GM19238 (cell line): Measurements from ENCODE around the gene SNAPC2.
A peak's percentile ranks its signal among the peaks of the same experiment; 100 is the strongest.
"Not testable (repeated sequence)": the region's sequence is repeated elsewhere in the genome, so short reads cannot be mapped to it uniquely, and the experiment has no call there.

Experiments used
- DNase-seq: peaks from one replicate; pipeline ENCODE4 v3.0.0; 2011; ENCODE audit warnings: low spot score; ENCODE audit not compliant: insufficient read length

Gene SNAPC2

DNA sequence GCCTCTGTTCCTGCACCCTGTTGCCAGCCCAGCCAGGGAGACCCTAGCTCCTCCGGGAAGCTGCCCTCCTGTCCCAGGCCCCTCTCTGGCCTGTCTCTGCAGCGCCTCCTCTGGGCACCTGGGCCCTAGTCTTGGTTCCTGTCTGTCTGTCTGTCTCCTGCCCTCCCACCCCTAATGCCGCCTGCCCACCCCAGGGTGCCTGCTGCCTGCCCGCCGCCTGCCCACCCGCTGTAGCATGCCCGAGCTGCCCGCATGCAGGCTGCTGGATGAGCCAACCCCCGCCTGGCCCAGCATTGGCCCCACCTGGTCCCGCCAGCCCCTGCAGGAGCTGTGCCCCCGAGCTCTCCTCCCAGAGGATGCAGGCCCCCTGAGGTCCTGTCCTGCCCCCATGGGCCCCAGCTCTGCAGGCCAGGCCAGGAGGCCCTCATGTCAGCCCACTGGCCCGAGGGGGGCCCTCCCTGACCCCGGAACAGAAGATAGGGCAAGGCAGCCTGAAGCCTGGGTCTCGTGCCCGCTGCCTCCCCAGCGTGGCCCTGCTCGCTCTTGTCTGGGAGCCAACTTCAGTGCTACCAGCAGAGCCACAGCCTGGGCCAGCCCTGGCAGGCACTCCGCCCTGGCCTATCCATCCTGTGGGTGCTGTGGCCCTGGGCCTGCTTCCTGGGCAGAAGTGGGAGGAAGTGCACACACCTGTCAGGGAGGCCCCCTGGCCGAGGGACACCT is 11.2 kb upstream of the SNAPC2 start:
- no peak for DNase-seq

GRCh38 chr19:7909471-7910067 is 10.6 kb upstream of the SNAPC2 start:
- DNase-seq: no peak

DNA sequence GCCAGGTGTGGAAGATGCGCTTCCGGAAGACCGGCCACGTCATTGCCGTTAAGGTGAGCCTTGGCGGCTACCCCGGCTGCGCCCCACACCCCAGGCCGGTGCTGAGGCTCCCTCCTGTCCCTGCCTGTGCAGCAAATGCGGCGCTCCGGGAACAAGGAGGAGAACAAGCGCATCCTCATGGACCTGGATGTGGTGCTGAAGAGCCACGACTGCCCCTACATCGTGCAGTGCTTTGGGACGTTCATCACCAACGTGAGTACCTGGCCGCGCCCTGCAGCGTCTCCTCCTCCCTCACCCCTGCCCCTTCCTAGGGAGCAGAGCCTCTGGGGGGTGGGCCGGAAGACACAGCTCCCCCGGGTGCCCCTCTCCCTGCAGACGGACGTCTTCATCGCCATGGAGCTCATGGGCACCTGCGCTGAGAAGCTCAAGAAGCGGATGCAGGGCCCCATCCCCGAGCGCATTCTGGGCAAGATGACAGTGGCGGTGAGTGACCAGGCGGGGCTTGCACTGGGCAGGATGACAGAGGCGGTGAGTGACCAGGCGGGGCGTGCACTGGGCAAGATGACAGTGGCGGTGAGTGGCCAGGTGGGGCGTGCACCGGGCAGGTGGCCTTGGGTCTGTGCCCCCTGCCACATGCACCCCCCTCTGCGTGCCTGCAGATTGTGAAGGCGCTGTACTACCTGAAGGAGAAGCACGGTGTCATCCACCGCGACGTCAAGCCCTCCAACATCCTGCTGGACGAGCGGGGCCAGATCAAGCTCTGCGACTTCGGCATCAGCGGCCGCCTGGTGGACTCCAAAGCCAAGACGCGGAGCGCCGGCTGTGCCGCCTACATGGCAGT is 9.6 kb upstream of the SNAPC2 start:
- no peak for DNase-seq

GRCh38 chr19:7911508-7912143 is 8.5 kb upstream of the SNAPC2 start:
- DNase-seq: no peak

GRCh38 chr19:7912144-7912696 is 7.9 kb upstream of the SNAPC2 start:
- DNase-seq: no peak

DNA sequence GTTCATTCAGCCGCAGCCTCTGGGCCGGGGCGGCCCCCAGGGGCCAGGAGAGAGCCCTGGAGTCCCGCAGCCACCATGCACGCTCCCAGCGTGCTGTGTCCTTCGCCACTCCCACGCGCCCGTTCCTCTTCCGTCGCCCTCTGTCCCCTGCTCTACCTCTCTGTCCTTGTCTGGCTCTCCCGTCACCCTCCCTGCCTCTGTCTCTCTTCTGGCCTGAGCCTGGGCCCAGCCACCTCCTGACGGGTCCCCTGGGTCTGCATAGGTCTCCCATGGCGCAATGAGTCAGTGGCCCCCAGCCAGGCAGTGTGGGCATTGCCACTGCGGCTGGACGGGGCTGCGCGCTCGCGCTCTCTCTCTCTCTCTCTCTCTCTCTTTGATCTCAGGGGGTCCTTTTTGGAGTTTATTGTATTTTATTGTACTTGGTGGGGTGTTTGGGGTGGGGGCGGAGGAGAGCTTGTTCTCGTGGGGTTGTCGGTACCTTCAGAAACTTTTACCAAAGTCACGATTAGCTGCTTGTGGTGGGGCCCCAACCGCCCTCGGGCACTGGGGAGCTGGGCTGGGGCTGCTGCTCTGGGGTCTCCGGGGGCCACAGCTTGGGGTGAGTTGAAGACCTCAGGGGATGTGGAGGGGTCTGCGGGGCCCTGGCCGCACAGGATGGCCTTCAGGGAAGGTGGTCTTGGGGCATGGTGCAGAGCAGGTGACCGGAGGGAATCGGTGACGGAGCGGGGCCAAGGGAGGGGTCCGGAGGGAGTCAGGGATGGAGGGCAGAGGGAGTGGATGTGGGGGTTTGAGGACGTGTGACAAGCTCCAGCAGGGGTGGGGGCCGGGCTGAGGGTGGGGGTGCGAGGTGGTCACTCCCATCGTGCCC is 7.2 kb upstream of the SNAPC2 start:
- DNase-seq: no peak

GRCh38 chr19:7913652-7914051 is 6.5 kb upstream of the SNAPC2 start:
- DNase-seq: no peak

DNA sequence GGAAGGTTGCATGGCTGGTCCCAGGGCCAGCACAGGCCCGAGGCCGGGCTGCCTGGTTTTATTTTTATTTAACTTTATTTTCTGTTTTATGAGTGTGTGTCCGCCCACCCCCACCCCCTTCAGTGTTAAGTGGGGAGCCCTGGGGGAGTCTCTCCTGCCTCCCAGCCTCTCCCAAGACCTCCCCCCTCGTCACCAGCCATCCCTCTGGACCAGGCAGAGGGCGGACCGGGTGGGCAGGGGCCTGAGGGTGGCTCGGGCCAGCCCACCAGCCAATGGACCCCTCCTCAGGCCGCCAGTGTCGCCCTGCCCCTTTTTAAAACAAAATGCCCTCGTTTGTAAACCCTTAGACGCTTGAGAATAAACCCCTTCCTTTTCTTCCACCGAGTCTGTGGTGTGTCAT is 6.0 kb upstream of the SNAPC2 start:
- no peak for DNase-seq

DNA sequence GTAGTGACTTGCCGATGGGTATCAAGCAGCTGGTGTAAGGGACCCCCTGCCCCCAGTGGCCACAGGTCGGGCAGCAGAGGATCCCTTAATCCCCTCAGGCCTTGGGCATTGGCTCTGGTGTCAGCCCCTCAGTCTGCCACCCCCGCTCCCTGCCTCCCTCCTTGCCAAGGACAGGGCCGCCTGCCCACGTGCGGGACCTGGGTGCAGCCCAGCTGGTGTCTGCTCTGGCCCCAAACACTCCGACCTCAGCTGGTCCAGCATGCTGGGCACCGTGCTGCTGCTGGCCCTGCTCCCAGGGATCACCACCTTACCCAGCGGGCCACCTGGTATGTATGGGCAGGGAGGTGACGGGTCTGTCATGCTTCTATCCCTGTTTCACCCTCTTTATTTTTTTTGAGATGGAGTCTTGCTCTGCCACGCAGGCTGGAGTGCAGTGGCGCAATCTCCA is 5.5 kb upstream of the SNAPC2 start, which contains the start of gene TGFBR3L:
Gene TGFBR3L (plus strand): TSS at position 233 of the 448 bp plus-strand sequence.
- DNase-seq: no peak

DNA sequence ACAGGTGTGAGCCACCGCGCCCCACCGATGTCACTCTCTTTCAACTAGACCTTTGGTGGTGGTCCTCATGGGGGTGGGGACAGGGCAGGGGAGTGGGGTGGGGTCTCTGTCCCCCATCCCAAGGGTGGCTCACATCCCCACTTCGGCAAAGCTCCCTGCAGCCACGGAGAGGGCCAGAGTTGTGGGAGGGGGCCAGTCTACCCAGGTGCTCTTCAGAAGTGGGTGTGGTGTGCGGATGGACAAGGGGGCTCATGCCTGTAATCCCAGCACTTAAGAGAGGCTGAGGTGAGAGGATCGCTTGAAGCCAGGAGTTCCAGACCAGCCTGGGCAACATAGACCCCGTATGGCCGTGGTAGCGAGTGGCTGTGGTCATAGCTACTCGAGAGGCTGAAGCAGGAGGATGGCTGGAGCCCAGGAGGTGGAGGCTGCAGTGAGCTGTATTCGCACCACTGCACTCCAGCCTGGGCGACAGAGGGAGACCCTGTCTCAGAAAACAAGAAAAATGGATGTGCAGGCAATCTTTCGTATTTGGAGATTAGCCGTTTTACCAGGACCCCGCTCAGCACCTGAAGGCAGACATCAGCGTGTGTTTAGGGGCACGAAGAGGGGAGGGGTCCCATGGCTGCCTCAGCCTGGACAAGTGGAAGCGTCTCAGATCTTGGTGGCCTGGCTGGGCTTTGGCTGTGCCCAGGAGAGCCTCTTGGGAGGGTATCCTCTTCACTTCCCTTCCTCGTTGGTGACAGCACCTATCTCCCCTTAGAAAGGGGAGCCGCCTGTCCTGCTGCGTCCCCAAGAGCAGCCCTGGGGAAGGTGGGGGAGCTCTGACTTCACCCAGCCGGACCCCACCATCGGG is 4.7 kb upstream of the SNAPC2 start:
- DNase-seq: no peak

DNA sequence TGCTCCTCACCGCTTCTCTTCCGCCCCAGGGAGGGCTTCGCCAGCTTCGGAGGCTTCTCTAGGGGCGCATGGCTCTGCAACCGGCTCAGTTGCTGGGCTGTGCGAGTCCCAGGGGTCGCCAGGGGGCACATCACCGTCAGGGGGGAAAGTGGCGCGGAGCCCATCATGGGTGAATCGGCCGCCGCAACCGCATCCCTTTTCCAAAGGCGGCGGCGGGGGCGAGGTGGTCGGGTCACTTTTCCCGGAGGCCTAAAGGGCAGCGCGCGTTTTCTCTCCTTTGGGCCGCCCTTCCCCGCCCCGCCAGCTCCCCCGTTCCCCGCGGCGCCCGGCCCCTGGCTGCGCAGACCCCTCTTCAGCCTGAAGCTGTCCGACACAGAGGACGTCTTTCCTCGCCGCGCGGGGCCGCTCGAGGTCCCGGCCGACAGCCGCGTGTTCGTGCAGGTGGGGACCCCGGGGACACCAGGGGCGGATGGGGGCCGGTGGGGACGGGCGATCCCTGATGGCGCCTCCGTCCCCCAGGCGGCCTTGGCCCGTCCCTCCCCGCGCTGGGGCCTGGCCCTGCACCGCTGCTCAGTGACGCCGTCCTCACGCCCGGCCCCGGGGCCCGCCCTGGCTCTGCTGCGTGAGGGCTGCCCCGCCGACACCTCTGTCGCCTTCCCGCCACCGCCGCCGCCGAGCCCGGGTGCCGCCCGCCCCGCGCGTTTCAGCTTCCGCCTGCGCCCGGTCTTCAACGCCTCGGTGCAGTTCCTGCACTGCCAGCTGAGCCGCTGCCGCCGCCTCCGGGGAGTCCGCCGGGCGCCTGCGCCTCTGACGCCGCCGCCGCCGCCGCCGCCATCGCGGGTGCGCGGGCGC is 3.8 kb upstream of the SNAPC2 start:
- no peak for DNase-seq

GRCh38 chr19:7916955-7917266 is 3.2 kb upstream of the SNAPC2 start:
- no peak for DNase-seq

GRCh38 chr19:7917267-7918061 is 2.7 kb upstream of the SNAPC2 start:
- DNase-seq: peak; percentile 71

GRCh38 chr19:7918062-7918614 is 2.0 kb upstream of the SNAPC2 start:
- DNase-seq: not testable (repeated sequence)

- DNase-seq: no peak
These were observed 1.3 kb upstream of the SNAPC2 start for GRCh38 chr19:7918615-7919421.

DNA sequence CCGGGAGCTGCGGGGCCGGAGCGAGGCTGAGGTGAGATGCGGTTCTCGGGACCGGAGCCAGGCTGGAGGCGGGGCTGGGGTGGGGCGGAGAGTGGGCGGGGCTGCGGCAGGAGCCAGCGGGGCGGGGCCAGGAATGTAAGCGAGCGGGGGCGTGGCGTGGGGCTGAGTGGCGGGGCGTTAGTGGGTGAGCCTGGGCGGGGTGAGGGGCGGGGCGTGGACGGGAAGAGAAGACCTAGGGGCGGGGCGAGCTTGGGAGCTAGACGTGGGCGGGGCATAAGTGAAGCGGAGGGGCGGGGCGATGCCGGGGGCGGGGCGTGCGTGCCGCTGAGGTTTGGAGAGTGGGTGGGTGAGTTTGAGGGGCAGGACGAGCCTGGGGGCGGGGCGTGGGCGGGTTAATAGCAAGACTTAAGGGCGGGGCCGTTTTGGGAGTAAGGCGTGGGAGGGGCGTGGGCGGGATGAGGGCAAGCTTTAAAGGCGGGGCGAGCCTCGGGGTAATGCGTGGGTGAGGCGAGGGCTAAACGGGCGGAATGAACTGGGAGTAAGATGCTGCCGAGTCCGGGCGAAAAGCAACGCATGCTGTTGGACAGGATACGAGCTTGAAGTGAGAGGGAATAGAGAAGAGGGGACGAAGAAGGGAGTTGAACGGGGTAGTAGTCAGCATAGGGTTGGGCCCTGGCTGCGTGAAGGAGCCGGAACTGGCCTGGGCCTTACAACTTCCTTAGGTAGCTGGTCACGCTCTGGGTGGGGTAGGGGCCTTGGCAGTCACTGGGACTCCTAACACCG is 572 bp downstream of the SNAPC2 start:
- DNase-seq: peak; percentile 92
